DND-41 (cell line): ENCODE measurements around the gene PRUNE1.
A peak's percentile ranks its signal among the peaks of the same experiment; 100 is the strongest.

Experiments used
- ATAC-seq: fragments of 200-7000 bp; cut with Tn5 transposase; 3 replicates; pipeline ENCODE4 v1.9.1; 2021; ENCODE audit warnings: low read depth; ENCODE audit not compliant: insufficient read depth
- DNase-seq: peaks from one replicate; pipeline ENCODE4 v3.0.0-alpha.2; 2020
- H2AFZ ChIP-seq: 2 replicates; pipeline ENCODE4 v1.6.0; 2012; ENCODE audit warnings: low read depth, low read length
- H3K27ac ChIP-seq: 2 replicates; pipeline ENCODE4 v1.5.1; 2012; ENCODE audit warnings: low read length, inconsistent platforms
- H3K27me3 ChIP-seq: fragments of 200-600 bp; sonication (generic); 2 replicates; pipeline ENCODE4 v1.6.0; 2012; ENCODE audit warnings: low read length, mild to moderate bottlenecking, inconsistent platforms; ENCODE audit not compliant: insufficient read depth, poor library complexity
- H3K36me3 ChIP-seq: 2 replicates; pipeline ENCODE4 v1.5.1; 2012; ENCODE audit warnings: low read length, inconsistent platforms; ENCODE audit not compliant: insufficient read depth
- H3K4me1 ChIP-seq: 2 replicates; pipeline ENCODE4 v1.5.1; 2012; ENCODE audit warnings: mild to moderate bottlenecking, low read length; ENCODE audit not compliant: insufficient read depth
- H3K4me2 ChIP-seq: 2 replicates; pipeline ENCODE4 v1.6.0; 2012; ENCODE audit warnings: mild to moderate bottlenecking, moderate library complexity, low read length, inconsistent platforms; ENCODE audit not compliant: insufficient read depth
- H3K4me3 ChIP-seq, 2 experiments: fragments of 200-600 bp in 1 of 2; shearing (Covaris generic) in 1 of 2; 2 replicates each; pipeline ENCODE4 v1.5.1; 2012 to 2016; ENCODE audit warnings: inconsistent platforms in 2 of 2, low read length in 2 of 2, mild to moderate bottlenecking in 2 of 2, low read depth in 1 of 2, moderate library complexity in 1 of 2
- H3K79me2 ChIP-seq: 2 replicates; pipeline ENCODE4 v1.6.0; 2012; ENCODE audit warnings: low read length, inconsistent platforms; ENCODE audit not compliant: insufficient read depth
- H3K9ac ChIP-seq: 2 replicates; pipeline ENCODE4 v1.6.0; 2012; ENCODE audit warnings: low read depth, mild to moderate bottlenecking, inconsistent platforms, low read length, moderate library complexity
- H3K9me3 ChIP-seq: 2 replicates; pipeline ENCODE4 v1.5.1; 2012; ENCODE audit warnings: low read length, moderate library complexity, mild to moderate bottlenecking, inconsistent platforms; ENCODE audit not compliant: insufficient read depth, severe bottlenecking
- H4K20me1 ChIP-seq: 2 replicates; pipeline ENCODE4 v1.6.0; 2012; ENCODE audit warnings: low read length; ENCODE audit not compliant: insufficient read depth
- EZH2 ChIP-seq: IDR thresholded peaks from 3 replicates; pipeline ENCODE4 v1.6.1; 2012; ENCODE audit warnings: borderline replicate concordance, low read depth, mild to moderate bottlenecking, moderate library complexity, low read length, inconsistent platforms; ENCODE audit not compliant: severe bottlenecking
- TF ChIP-seq, protein P1 (sequence below): IDR thresholded peaks from 2 replicates; pipeline ENCODE4 v1.5.1; 2012; ENCODE audit warnings: borderline replicate concordance, low read length, moderate library complexity, mild to moderate bottlenecking; ENCODE audit not compliant: poor library complexity, severe bottlenecking; ENCODE audit errors: extremely low read depth

PRUNE1 gene

DNA sequence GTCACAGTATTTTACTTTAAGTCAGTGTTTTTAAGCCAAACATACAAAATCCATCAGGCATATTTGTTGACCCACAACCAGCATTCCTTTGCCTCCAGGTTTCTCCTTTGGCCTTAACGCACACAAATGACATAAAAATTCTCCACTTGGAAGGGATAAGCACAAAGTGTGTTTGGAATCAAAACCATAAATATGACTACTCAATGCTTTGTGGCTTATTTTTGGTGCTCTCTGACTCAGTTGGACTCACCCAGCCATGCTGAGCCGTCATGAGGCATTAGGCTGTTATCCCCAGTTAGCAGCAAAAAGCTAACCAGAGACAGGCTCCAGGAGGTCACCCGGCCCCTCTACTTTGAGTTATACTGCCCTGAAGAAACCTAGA is 948 bp downstream of the PRUNE1 start:
- Histone ChIP-seq H4K20me1 (no peaks in the 10 kb centered on the region), H3K27ac (peak overlapping the region; percentile 83), H3K9ac (peak overlapping the region; percentile 70), H3K79me2 (peaks cover 43% of the 10 kb centered on the region), H3K4me3 (peak overlapping the region; percentile 40 to 73), H3K36me3 (peaks cover 8% of the 10 kb centered on the region; the same call in 1 of the 2 replicates), H2AFZ (peak overlapping the region; percentile 89), H3K9me3 (no peaks in the 10 kb centered on the region), H3K27me3 (no peaks in the 10 kb centered on the region), H3K4me1 (peaks cover 64% of the 10 kb centered on the region), H3K4me2 (peak overlapping the region; percentile 67)
- ATAC-seq = no peak
- TF ChIP-seq EZH2 = no peak
- TF ChIP-seq, protein P1, sequence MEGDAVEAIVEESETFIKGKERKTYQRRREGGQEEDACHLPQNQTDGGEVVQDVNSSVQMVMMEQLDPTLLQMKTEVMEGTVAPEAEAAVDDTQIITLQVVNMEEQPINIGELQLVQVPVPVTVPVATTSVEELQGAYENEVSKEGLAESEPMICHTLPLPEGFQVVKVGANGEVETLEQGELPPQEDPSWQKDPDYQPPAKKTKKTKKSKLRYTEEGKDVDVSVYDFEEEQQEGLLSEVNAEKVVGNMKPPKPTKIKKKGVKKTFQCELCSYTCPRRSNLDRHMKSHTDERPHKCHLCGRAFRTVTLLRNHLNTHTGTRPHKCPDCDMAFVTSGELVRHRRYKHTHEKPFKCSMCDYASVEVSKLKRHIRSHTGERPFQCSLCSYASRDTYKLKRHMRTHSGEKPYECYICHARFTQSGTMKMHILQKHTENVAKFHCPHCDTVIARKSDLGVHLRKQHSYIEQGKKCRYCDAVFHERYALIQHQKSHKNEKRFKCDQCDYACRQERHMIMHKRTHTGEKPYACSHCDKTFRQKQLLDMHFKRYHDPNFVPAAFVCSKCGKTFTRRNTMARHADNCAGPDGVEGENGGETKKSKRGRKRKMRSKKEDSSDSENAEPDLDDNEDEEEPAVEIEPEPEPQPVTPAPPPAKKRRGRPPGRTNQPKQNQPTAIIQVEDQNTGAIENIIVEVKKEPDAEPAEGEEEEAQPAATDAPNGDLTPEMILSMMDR = no peak
- no peak for DNase-seq

DNA sequence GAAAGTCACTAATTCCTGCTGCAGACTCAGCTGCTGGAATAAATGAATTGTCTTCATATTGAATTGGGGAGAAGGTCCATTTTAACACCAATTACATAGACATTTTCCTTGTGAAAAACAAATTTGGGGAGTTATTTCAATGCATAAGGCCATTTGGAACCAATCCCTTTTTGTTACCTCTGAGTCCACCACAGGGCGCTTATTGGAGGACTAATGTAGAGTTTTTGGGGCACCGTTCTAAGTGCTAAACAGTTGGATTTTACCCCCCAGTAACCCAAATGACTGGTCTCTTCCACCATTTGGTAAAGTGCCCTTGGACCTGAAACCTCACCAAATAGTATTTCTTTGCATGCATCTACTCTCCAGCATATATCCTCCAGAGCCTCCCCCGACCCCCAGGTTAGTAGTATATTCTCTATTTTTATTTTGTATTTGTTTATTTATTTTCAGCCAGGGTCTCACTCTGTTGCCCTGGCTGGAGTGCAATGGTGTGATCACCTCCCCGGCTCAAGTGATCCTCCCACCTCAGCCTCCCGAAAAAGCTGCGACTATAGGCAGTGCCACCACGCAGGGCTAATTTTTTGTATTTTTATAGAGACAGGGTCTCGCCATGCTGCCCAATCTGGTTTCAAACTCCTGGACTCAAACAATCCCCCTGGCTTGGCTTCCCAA is 1.6 kb downstream of the PRUNE1 start:
- no peak overlapping the region for H2AFZ ChIP-seq

DNA sequence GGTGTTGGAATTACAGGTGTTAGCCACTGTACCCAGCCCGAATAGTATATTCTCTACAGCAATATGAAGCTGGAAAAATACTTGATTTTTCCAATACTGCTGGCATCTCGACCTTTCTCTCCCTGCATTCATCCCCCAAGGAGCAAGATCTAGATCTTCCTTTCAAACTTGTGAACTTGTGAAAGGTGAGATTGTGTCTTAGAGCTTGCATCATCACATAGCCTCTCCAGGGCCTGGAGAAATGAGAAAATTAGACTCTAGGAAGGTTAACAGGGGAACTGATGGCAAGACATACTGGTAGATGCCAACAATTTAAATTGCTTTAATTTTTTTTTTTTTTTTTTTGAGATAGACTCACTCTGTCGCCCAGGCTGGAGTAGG is 2.1 kb downstream of the PRUNE1 start:
- Histone ChIP-seq H4K20me1 (no peaks in the 10 kb centered on the region), H3K4me3 (no peak overlapping the region), H3K9ac (no peak overlapping the region), H3K9me3 (no peaks in the 10 kb centered on the region), H3K4me2 (peak overlapping the region; percentile 67; the same call in 1 of the 2 replicates), H2AFZ (no peak overlapping the region), H3K79me2 (peaks cover 50% of the 10 kb centered on the region), H3K27ac (no peak overlapping the region), H3K36me3 (peaks cover 8% of the 10 kb centered on the region; the same call in 1 of the 2 replicates), H3K27me3 (no peaks in the 10 kb centered on the region), H3K4me1 (peaks cover 55% of the 10 kb centered on the region)
- TF ChIP-seq, protein P1 = no peak
- no peak for TF ChIP-seq EZH2
- ATAC-seq (no peak), DNase-seq (no peak)

More for the DNA sequence above, 1.6 kb downstream of the PRUNE1 start:
- Histone ChIP-seq H4K20me1 (no peaks in the 10 kb centered on the region), H3K4me2 (peak overlapping the region; percentile 67), H3K4me1 (peaks cover 59% of the 10 kb centered on the region), H3K79me2 (peaks cover 50% of the 10 kb centered on the region), H3K27me3 (no peaks in the 10 kb centered on the region), H3K36me3 (peaks cover 8% of the 10 kb centered on the region; the same call in 1 of the 2 replicates), H3K4me3 (peak overlapping the region; percentile 40 to 73; a peak in 3 of 4 replicates), H3K27ac (no peak overlapping the region; the same call in 1 of the 2 replicates), H3K9ac (peak overlapping the region; percentile 70), H3K9me3 (no peaks in the 10 kb centered on the region)
- TF ChIP-seq EZH2 = no peak
- TF ChIP-seq, protein P1 = no peak
- DNase-seq (no peak), ATAC-seq (no peak)
